HG02642 (cell line): ENCODE results near the gene LIM2.
A peak's percentile ranks its signal among the peaks of the same experiment; 100 is the strongest.

ENCODE experiments used
- ATAC-seq: cut with Tn5 transposase; IDR thresholded peaks from one replicate; pipeline ENCODE4 v1.9.1; 2021; ENCODE audit warnings: mild to moderate bottlenecking; ENCODE audit not compliant: unreplicated experiment, poor library complexity

Gene LIM2

DNA sequence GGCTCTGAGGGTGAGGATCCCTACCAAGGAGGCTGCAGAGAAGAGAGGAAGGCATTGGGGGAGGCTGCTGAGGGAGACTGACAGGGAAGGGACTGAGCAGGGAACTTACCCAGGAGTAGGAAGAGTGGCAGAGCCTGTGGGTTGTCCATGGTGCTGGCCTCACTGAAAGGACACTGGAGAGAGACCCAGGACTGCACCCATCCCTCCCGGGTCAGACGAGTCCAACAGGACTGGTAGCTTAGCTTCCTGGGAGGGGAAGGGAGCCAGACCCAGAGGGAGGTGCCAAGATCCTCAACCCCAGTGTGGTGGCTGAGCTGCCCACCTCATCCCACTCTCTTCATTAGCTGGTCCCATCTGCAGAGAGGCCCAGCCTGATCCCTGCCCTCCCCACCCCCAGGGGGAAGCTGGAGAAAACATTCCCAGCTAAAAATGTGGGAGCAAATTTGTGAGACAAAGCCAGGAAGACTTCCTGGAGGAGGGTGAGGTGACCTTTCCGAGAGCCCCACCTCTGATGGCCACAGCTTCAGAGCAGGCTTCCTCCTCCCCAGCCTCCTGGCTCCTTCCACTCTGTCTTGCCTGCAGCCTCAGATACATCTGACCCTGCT is 45.7 kb downstream of the LIM2 start, which contains the start of gene VSIG10L:
Gene VSIG10L (minus strand): TSS at position 164 of the 605 bp plus-strand sequence. CDS start 15 bp downstream, at position 149.
- ATAC-seq, result no peak

DNA sequence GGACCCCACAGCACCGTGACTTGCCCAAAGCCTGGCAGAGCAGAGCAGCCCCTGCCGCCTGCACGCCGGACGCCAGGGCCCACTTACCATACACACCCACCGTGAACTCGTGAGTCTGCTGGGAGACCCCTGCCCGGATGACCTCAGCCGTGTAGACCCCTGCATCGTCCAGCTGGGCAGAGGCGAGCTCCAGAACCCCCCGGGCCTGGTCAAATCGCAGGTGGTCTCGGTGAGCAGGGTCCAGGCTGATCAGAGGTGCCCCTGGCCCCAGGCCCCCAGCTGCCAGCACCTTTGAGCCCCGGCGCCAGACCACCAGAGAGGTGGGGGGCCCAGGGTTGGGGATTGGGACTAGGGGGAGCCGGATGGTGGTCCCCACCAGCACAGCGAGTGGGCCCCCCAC is 46.7 kb downstream of the LIM2 start:
- ATAC-seq, result no peak

DNA sequence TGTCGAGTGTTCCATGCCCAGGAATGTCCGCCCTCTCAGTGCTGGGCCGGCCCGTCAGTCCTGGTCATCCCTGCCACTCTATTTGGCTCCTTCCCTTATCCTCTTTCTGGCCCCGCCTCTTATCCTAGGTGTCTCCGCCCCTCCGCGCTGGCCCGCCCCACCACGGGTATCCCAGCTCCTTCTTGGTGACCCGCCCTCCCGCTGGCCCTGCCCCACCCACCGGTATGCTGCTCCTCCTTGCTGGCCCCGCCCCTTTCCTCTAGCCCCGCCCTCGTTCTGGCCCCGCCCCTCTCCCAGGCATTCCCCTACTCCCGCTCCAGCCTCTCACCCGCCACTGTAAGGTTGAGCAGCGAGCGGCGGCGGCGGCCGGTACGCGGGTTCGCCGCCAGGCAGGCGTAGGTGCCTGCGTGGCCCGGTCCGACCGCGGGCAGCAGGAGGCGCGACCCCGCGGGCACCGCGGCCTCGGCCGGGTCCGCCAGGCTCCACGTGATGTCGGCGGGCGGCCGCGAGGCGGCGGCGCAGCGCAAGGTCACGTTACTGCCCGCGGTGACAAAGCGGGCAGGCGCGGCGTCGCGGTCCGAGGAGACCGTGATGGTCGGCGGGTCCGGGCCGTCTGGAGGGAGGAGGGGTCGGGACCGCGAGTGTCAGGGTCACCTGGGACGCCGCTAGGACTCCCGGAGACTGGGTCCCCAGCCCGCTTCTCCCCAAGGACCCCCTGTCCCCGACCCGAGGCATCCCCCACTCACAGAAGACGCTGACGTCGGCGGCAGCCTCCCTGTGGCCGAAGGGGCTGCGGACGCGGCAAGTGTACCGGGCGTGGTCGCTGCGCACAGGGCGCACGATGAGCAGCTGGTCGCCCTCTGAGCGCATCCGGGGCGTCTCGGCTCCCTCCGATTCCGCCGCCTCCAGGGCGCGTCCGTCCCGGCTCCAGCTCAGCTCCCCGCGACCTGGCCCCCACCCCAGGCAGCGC is 47.8 kb downstream of the LIM2 start:
- peak; percentile 60 for ATAC-seq

DNA sequence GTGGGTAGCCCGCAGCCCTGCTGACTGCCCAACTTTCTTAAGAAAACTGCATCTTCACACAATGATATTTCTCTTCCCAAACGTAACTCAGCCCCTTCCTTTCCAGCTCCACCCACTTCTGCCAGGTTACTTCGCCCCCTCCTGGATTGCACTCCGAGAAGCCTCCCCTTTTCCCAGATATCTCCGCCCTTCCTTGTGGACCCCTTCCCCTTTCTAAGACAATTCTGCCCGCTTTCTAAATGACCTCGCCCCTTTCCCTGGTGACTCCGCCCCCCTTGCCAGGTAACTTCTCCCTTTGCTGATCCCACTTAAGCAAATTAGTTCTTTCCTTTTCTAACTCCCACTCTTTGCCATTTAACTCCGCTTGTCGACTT is 48.5 kb downstream of the LIM2 start:
- peak; percentile 1 for ATAC-seq

DNA sequence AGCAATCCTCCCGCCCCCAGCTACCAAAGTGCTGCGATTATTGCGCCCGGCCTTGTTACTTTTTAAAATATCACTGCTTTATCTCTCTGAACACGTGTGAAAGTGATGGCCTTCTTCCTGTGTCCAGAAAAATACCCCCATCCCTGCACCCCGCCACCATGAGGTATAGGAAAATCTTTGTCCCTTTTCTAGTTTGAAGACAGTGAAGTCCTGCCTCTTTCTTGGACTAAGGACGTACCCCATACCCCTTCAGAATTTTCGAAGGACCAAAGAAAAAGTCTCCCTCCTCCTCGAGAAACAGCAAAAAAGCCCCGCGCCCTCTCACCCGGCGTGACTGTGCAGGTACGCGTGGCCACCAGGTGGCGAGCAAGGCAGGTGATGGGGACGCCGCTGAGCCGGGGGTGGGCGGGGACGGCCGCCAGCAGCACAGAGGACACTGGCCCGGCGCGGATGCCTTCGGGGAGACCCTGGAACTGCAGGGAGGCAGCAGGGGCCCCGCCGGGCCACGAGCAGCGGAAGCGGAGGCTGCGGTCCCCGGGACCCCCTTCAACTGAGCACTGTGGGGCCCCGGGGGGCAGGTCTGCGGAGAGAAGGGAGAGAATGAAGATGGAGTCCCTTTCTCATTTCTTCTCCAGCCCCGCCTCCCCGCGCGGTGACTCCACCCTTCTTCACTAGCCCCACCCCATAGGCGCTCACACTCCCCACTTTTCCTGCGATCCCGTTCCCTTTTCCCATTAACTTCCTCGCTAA is 49.0 kb downstream of the LIM2 start:
- peak; percentile 65 for ATAC-seq

DNA sequence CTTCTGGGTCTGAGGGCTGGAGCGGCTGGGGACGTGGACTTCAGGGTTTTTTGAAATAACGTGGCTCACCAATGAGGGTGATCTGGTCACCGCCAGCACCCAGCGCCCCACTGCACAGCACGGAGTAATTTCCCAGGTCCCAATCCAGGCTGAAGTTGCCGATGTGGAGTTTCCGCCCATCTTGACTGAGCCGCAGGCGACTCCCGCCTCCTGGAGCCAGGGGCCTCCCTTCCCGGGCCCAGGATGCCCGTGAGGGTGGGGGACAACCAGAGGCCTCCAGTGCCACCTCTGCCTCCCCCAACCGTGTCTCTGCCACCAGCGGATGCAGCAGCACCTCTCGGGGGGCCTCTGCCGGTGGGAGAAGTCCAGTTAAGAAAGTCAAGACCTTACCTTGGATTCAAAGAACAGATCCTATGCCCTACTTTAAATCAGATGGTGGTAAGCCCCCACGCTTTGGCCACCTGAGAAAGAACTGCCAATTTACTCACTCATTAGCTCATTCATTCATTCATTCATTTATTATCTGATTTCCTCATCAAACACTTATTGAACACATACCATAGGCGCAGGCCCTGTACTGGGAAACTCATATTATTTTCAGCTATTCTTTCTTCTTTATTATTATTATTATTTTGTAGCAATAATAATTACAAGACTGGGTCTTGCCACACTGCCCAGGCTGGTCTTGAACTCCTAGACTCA is 49.8 kb downstream of the LIM2 start:
- no peak for ATAC-seq

DNA sequence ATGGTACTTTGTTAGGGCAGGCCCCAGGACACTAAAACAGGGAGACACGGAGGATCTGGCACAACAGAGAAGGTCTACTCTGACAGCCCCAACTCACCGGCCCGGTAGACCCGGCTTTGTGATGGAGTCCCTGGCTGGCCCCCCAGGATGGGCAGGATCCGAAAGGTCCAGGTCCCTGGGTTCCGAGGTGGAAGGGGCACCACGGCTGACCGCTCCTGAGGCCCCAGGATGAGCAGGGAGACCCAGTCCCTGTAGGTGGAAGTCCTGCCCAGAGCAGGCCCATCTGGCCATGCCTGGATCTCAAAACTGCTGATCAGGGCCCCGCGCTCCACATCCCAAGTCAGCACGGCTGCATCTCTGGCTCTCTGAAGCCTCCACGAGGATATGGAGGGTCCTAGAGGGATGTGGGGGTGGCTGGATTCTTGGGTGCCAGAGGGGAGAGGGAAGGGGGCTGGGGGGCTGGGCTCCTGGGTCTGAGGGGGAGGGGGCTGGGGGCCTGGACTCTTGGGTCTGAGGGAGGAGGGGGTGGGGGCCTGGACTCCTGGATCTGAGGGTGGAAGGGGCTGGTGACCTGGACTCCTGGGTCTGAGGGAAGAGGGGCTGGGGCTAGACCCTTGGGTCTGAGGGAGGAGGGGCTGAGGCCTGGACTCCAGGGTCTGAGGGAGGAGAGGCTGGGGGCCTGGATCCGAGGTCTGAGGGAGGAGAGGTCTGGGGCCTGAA is 50.5 kb downstream of the LIM2 start:
- no peak for ATAC-seq

DNA sequence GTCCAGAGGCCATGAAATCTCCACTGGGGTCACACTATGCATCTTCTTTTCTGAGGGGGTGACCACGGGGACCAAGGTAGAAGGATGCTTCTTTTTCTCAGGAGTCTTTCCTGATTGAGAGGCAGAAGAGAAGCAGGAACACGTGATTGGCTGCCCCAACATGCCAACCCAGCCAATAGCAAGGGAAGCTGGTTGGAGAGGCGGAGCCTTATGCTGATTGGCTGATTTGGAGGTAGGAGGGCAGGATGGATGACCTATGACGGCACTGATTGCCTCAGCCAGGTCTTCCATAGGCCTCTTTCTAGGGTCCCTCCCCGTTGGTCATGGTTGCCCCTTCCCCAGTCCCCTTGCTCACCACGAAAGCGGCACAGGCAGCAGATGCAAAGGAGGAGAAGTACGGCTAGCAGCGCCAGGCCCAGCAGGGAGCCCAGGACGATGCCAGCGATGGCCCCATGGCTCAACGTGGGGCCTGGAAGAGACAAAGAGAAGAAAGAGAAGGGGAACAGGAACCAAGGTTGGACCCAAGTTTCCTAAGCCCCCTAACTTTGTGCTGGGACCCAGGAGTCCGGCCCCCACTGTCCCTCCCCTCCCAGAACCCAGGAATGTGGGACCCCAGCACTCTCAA is 53.8 kb downstream of the LIM2 start:
- no peak for ATAC-seq

DNA sequence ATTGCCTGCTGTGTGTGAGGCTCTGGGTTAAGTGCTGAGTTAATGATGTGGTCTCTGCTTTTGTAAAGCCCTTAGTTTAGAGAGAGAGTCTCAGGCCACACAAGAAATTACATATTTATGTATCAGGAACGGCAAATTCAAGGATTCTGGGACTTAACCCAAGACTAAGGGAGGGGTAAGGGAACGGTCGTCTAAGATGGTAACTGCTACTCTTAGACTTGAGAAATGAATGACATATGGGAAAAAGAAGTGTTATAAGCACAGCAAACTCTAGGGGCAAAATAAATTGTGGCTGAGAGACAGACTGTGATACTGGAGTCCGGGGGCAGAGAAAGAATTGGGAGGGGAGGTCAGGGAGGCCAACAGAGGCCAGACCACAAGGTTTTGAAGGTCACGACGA is 56.1 kb downstream of the LIM2 start:
- no peak for ATAC-seq

DNA sequence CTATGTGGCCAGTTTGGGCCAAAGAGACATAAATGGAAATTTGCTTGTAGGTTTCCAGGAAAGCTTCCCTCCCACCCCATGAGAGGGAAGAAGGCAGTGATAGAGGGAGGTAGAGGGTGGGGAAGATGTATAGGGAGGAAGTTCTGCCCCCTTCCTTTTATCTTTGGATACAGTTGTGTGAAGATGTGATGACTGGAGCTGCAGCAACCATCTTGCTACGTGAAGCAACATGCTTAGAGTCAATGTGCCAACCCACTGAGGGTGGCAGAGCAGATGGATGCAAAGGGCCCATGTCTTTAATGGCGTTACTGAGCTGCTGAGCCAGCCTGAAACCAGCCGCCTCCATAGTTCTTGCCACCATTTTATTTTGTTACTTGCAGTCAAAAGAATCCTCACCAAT is 56.6 kb downstream of the LIM2 start:
- no peak for ATAC-seq

DNA sequence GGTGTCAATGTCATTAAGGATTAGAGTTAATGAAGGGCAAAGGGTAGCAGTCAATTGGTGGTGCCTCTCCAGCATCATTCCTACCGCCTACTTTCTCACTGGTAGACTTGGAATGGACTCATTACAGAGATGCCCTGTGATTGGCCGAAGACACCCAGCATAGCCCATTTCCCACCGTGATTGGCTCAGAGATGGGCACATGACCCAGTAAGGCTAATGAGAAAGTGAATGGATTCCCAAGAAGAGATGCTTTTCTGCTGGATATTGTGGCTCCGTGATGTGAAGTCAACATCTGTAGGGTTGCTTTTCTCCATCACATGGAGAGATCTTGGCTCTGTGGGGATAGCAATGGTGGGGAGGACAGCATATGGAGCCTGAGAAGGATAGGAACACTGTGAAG is 57.4 kb downstream of the LIM2 start:
- no peak for ATAC-seq
